K562 (cell line): ENCODE measurements around the gene ABITRAM. TPM values are rescaled to one million over a fixed set of nuclear protein-coding genes. Genes with fewer than 3 reads are reported as not detected.

Experiments used
- BCL6 ChIP-seq: fragments of 250-450 bp; sonication (Bioruptor Pico); IDR thresholded peaks from 2 replicates; pipeline ENCODE4 v1.4.0; 2020
- CCAR2 ChIP-seq: fragments of 200-400 bp; formaldehyde crosslinking; IDR thresholded peaks from 2 replicates; pipeline ENCODE4 v1.6.1; 2017; ENCODE audit warnings: mild to moderate bottlenecking, low read depth, low read length
- CHD2 ChIP-seq: IDR thresholded peaks from 2 replicates; pipeline ENCODE4 v1.6.1; 2011; ENCODE audit warnings: low read depth, low read length
- E2F1 ChIP-seq: sonication (generic); formaldehyde crosslinking; IDR thresholded peaks from 2 replicates; pipeline ENCODE4 v1.8.1; 2023; ENCODE audit warnings: mild to moderate bottlenecking, missing genetic modification reagents, moderate library complexity
- GABPA ChIP-seq: fragments of 200-800 bp; sonication (Bioruptor generic); conservative IDR thresholded peaks from 2 replicates; pipeline ENCODE4 v1.6.1; 2016; ENCODE audit warnings: low read depth, missing genetic modification characterization, missing compliant biosample characterization
- GATAD2A ChIP-seq: fragments of 450-650 bp; IDR thresholded peaks from 2 replicates; pipeline ENCODE4 v1.6.1; 2017
- HDAC1 ChIP-seq, 2 experiments: fragments of 450-650 bp; IDR thresholded peaks; 2 replicates each; pipeline ENCODE4 v1.6.1; 2016 to 2017; ENCODE audit warnings: inconsistent platforms in 1 of 2, mild to moderate bottlenecking in 1 of 2, moderate library complexity in 1 of 2
- HDAC8 ChIP-seq: fragments of 450-650 bp; IDR thresholded peaks from 2 replicates; pipeline ENCODE4 v1.6.1; 2016; ENCODE audit warnings: mild to moderate bottlenecking, missing genetic modification characterization, moderate library complexity, missing compliant biosample characterization
- HIVEP1 ChIP-seq: fragments of 250-450 bp; sonication (Bioruptor Pico); IDR thresholded peaks from 2 replicates; pipeline ENCODE4 v1.4.0; 2020; ENCODE audit warnings: mild to moderate bottlenecking
- IFI16 ChIP-seq: fragments of 250-450 bp; sonication (Bioruptor Pico); IDR thresholded peaks from 2 replicates; pipeline ENCODE4 v2.1.2; 2022; ENCODE audit warnings: mild to moderate bottlenecking, inconsistent platforms
- MTF1 ChIP-seq: fragments of 250-450 bp; sonication (Bioruptor Pico); IDR thresholded peaks from 2 replicates; pipeline ENCODE4 v1.9.0; 2021; ENCODE audit warnings: moderate library complexity, mild to moderate bottlenecking, inconsistent platforms, borderline replicate concordance
- NRF1 ChIP-seq, 2 experiments: fragments of 450-650 bp; IDR thresholded peaks in 1 of 2; conservative IDR thresholded peaks in 1 of 2; 2 replicates each; pipeline ENCODE4 v1.6.1; 2014; ENCODE audit warnings: mild to moderate bottlenecking in 2 of 2
- PHF8 ChIP-seq: fragments of 200-600 bp; sonication (generic); IDR thresholded peaks from 2 replicates; pipeline ENCODE4 v1.6.1; 2012; ENCODE audit warnings: mixed run types, mild to moderate bottlenecking, inconsistent platforms, low read length, moderate library complexity, borderline replicate concordance
- PRPF4 ChIP-seq: fragments of 200-400 bp; formaldehyde crosslinking; IDR thresholded peaks from one replicate; pipeline ENCODE4 v1.6.1; 2017; ENCODE audit warnings: low read length, low read depth, mild to moderate bottlenecking; ENCODE audit not compliant: insufficient read depth, poor library complexity, severe bottlenecking
- PTTG1 ChIP-seq: fragments of 450-650 bp; IDR thresholded peaks from 2 replicates; pipeline ENCODE4 v1.6.1; 2016; ENCODE audit warnings: low read depth, mild to moderate bottlenecking, missing genetic modification characterization, missing compliant biosample characterization
- TBL1XR1 ChIP-seq, 2 experiments: IDR thresholded peaks; 2 replicates each; pipeline ENCODE4 v1.6.1; 2012; ENCODE audit warnings: improper control_type of control experiment in 2 of 2, low read length in 2 of 2, mild to moderate bottlenecking in 1 of 2
- THAP12 ChIP-seq: fragments of 250-450 bp; sonication (Bioruptor Pico); IDR thresholded peaks from 2 replicates; pipeline ENCODE4 v1.9.0; 2021; ENCODE audit warnings: mild to moderate bottlenecking, inconsistent platforms
- ZNF134 ChIP-seq: fragments of 250-450 bp; sonication (Bioruptor Pico); conservative IDR thresholded peaks from 2 replicates; pipeline ENCODE4 v1.4.0; 2020
- ZNF395 ChIP-seq: fragments of 200-800 bp; sonication (Bioruptor generic); IDR thresholded peaks from 2 replicates; pipeline ENCODE4 v1.6.1; 2017; ENCODE audit warnings: missing genetic modification characterization, missing compliant biosample characterization
- polyA plus RNA-seq, 8 experiments: library from polyadenylated mRNA; depleted of rRNA in 4 of 8; stranded (reverse) in 5 of 8; unstranded in 3 of 8; fragments of >200 nt; fragmentation: Nextera tagmentation in 2 of 8; fragmentation: Illumina TruSeq in 1 of 8; extraction: Ambion mirVana in 2 of 8; extraction: Trizol in 1 of 8; gene quantifications; 2 replicates each; pipeline versions ENCODE4 v1.2.1 to v1.2.3, GENCODE V29; 2011 to 2014; ENCODE audit warnings: inconsistent platforms in 1 of 8, missing spikeins in 1 of 8
- total RNA-seq, 7 experiments: library from RNA; depleted of rRNA in 6 of 7; stranded (reverse); fragments of >200 nt in 6 of 7; fragmentation: Illumina TruSeq in 2 of 7; extraction: Trizol in 2 of 7; gene quantifications; 2 replicates each; pipeline versions ENCODE4 v1.2.1 to v1.2.3, GENCODE V29; 2011 to 2021; ENCODE audit warnings: low replicate concordance in 1 of 7

ABITRAM gene
- total and polyA plus RNA-seq, 9 of the 15 experiments (the other 6 are each of a cell fraction or from before 2014, with no cell fraction given): 8.9 to 47.6 (median 28.4) TPM

- TF ChIP-seq THAP12 (CRISPR knock-in tag): no peak
- TF ChIP-seq HDAC1 (IDR thresholded peaks at IDR 0.05): peak in 1 of 2 experiments; percentile 64; a peak in 2 of 4 replicates
- no peak for TF ChIP-seq MTF1 (CRISPR knock-in tag)
- no peak for TF ChIP-seq BCL6 (CRISPR knock-in tag)
- no peak for TF ChIP-seq ZNF134
- TF ChIP-seq HIVEP1 (CRISPR knock-in tag): no peak
- TF ChIP-seq E2F1 (CRISPR knock-in tag): peak; percentile 57; the same call in 1 of the 2 replicates
- no peak for TF ChIP-seq HDAC8 (tag)
- TF ChIP-seq PHF8: peak; percentile 89
- no peak for TF ChIP-seq PTTG1 (tag)
- TF ChIP-seq IFI16 (CRISPR knock-in tag): no peak
- TF ChIP-seq TBL1XR1 (IDR thresholded peaks at IDR 0.05; ENCODE audit: low read length in 2 of 2): peak in 1 of 2 experiments; percentile 83; a peak in 1 of 4 replicates
- no peak for TF ChIP-seq GABPA (tag)
- TF ChIP-seq NRF1 (conservative IDR thresholded peaks at IDR 0.05 in 1 of 2, IDR thresholded peaks at IDR 0.05 in 1 of 2): no peak; a peak in 1 of 4 replicates
- no peak for TF ChIP-seq CCAR2
- no peak for TF ChIP-seq GATAD2A
- TF ChIP-seq ZNF395: peak; percentile 91
- TF ChIP-seq CHD2: no peak
- no peak for TF ChIP-seq PRPF4
These were observed 380 bp upstream of the ABITRAM start, which contains the start of gene ELP1 (continued) for GRCh38 chr9:108933718-108934322.
